ENCODE data around the gene USP49. TPM values are rescaled to one million over a fixed set of nuclear protein-coding genes. Genes with fewer than 3 reads are reported as not detected.

USP49 gene
- total and polyA plus RNA-seq, 2 of the 13 experiments (the other 11 are each of a cell fraction or from before 2014, with no cell fraction given) = 2.9 to 4.3 TPM

DNA sequence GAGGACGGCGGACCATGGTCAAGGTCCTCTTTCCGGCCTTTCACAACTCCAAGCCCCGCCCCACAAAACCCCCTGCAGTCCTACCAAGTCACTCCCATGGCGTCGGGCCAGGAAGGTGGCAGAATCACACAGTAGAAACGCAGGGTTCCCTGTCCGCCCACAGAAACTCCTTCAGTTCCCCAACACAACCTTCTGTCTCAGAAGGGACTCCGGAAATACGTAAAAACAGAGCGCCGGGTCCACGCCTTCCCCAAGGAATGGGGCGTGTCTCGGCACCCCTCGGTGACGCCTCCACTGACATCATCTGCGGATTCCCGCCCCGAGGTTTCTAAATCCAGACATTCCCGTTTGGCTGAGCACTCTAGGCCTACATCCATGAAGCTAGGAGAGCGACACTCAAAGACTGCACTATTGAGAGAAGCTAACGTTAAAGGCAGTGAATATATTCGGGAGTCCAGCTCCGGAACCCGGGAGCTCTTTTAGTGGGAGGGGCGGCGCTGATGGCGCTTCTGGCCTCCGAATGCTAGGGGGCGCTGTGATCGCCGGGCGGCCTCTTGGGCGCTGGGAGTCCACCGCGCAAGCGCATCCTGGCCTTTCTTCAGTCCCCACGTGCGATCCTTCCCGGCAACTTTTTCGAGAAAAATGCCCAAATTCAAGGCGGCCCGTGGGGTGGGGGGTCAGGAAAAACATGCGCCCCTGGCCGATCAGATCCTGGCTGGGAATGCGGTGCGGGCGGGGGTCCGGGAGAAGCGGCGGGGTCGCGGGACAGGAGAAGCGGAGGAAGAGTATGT is 25.9 kb upstream of the USP49 start, which contains the start of the genes BYSL and MED20 (continued):
- TF ChIP-seq CREB1 (IDR thresholded peaks at IDR 0.05) (peak; percentile 98), CREB1 (CRISPR knock-in tag; IDR thresholded peaks at IDR 0.05) (peak; percentile 100), RAD51 (IDR thresholded peaks at IDR 0.05; ENCODE audit: borderline replicate concordance) (no peak), ZNF503 (CRISPR knock-in tag; IDR thresholded peaks at IDR 0.05) (peak; percentile 76; the same call in 1 of the 2 replicates), PAWR (CRISPR knock-in tag; IDR thresholded peaks at IDR 0.05; ENCODE audit: borderline replicate concordance) (no peak), NR2F1 (CRISPR knock-in tag; IDR thresholded peaks at IDR 0.05) (no peak), NFAT5 (CRISPR knock-in tag; IDR thresholded peaks at IDR 0.05) (0 out of 2 replicates have a peak, but pooled peaks have one; percentile 44), ZNF326 (CRISPR knock-in tag; IDR thresholded peaks at IDR 0.05; ENCODE audit: borderline replicate concordance) (no peak), FOXO4 (CRISPR knock-in tag; conservative IDR thresholded peaks at IDR 0.05) (no peak), ZNF296 (CRISPR knock-in tag; conservative IDR thresholded peaks at IDR 0.05) (peak; percentile 73; the same call in 1 of the 2 replicates)
- TF ChIP-seq, protein P1, sequence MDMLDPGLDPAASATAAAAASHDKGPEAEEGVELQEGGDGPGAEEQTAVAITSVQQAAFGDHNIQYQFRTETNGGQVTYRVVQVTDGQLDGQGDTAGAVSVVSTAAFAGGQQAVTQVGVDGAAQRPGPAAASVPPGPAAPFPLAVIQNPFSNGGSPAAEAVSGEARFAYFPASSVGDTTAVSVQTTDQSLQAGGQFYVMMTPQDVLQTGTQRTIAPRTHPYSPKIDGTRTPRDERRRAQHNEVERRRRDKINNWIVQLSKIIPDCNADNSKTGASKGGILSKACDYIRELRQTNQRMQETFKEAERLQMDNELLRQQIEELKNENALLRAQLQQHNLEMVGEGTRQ (IDR thresholded peaks at IDR 0.05; ENCODE audit: low read depth, low read length) = no peak
- TF ChIP-seq, protein P1 (CRISPR knock-in tag; IDR thresholded peaks at IDR 0.05; ENCODE audit: borderline replicate concordance) = no peak; the same call in 1 of the 2 replicates
- TF ChIP-seq, protein P2, sequence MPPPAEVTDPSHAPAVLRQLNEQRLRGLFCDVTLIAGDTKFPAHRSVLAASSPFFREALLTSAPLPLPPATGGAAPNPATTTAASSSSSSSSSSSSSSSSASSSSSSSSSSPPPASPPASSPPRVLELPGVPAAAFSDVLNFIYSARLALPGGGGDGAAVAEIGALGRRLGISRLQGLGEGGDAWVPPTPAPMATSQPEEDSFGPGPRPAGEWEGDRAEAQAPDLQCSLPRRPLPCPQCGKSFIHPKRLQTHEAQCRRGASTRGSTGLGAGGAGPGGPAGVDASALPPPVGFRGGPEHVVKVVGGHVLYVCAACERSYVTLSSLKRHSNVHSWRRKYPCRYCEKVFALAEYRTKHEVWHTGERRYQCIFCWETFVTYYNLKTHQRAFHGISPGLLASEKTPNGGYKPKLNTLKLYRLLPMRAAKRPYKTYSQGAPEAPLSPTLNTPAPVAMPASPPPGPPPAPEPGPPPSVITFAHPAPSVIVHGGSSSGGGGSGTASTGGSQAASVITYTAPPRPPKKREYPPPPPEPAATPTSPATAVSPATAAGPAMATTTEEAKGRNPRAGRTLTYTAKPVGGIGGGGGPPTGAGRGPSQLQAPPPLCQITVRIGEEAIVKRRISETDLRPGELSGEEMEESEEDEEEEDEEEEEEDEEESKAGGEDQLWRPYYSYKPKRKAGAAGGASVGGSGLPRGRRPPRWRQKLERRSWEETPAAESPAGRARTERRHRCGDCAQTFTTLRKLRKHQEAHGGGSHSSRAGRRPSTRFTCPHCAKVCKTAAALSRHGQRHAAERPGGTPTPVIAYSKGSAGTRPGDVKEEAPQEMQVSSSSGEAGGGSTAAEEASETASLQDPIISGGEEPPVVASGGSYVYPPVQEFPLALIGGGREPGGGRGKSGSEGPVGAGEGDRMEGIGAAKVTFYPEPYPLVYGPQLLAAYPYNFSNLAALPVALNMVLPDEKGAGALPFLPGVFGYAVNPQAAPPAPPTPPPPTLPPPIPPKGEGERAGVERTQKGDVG (CRISPR knock-in tag; IDR thresholded peaks at IDR 0.05; ENCODE audit: borderline replicate concordance) = peak; percentile 75
